HepG2 (cell line): ENCODE results near the gene PRKACB. TPM values are rescaled to one million over a fixed set of nuclear protein-coding genes. Genes with fewer than 3 reads are reported as not detected.
A peak's percentile ranks its signal among the peaks of the same experiment; 100 is the strongest.

Experiments used
- AGO2 ChIP-seq: fragments of 200-400 bp; formaldehyde crosslinking; optimal IDR thresholded peaks from 2 replicates; pipeline ENCODE3; 2017; ENCODE audit warnings: mild to moderate bottlenecking, low read depth, low read length, moderate library complexity
- ARID4A ChIP-seq: sonication (generic); formaldehyde crosslinking; IDR thresholded peaks from 2 replicates; pipeline ENCODE4 v1.5.0; 2020; ENCODE audit warnings: mild to moderate bottlenecking, missing genetic modification reagents, borderline replicate concordance
- ATF4 ChIP-seq, 2 experiments: fragments of 450-650 bp in 1 of 2; sonication (generic) in 1 of 2; formaldehyde crosslinking; IDR thresholded peaks; 2 replicates each; pipeline versions ENCODE4 v1.5.0 to v1.8.0; 2020 to 2022; ENCODE audit warnings: mild to moderate bottlenecking in 1 of 2, missing genetic modification reagents in 1 of 2
- E2F2 ChIP-seq: sonication (generic); formaldehyde crosslinking; IDR thresholded peaks from 2 replicates; pipeline ENCODE4 v1.4.0; 2020; ENCODE audit warnings: missing genetic modification reagents, borderline replicate concordance
- ELF4 ChIP-seq: sonication (generic); formaldehyde crosslinking; IDR thresholded peaks from 2 replicates; pipeline ENCODE4 v1.5.0; 2020; ENCODE audit warnings: missing genetic modification reagents, mild to moderate bottlenecking, moderate library complexity, borderline replicate concordance
- ETV5 ChIP-seq: IDR thresholded peaks from 2 replicates; pipeline ENCODE4 v1.6.1; 2018; ENCODE audit warnings: missing biosample characterization, missing genetic modification reagents, inconsistent platforms, borderline replicate concordance
- HDAC1 ChIP-seq: sonication (generic); formaldehyde crosslinking; IDR thresholded peaks from 2 replicates; pipeline ENCODE4 v1.5.1; 2020; ENCODE audit warnings: mild to moderate bottlenecking, missing genetic modification reagents
- MLLT10 ChIP-seq: sonication (generic); formaldehyde crosslinking; IDR thresholded peaks from 2 replicates; pipeline ENCODE4 v1.4.0; 2020; ENCODE audit warnings: missing genetic modification reagents
- MTERF4 ChIP-seq: sonication (generic); formaldehyde crosslinking; IDR thresholded peaks from 2 replicates; pipeline ENCODE4 v1.8.0; 2023; ENCODE audit warnings: mild to moderate bottlenecking, missing genetic modification reagents
- NAIF1 ChIP-seq: sonication (generic); formaldehyde crosslinking; IDR thresholded peaks from 2 replicates; pipeline ENCODE4 v1.5.0; 2020; ENCODE audit warnings: mild to moderate bottlenecking, missing genetic modification reagents, borderline replicate concordance
- NFIC ChIP-seq: IDR thresholded peaks from 2 replicates; pipeline ENCODE4 v1.6.1; 2012; ENCODE audit warnings: mild to moderate bottlenecking, low read length, inconsistent platforms
- PRPF4 ChIP-seq: fragments of 200-400 bp; formaldehyde crosslinking; IDR thresholded peaks from 2 replicates; pipeline ENCODE4 v1.6.1; 2016; ENCODE audit warnings: low read length, low read depth; ENCODE audit not compliant: poor library complexity, severe bottlenecking
- RAD51 ChIP-seq: fragments of 450-650 bp; IDR thresholded peaks from 2 replicates; pipeline ENCODE4 v1.6.1; 2016; ENCODE audit warnings: borderline replicate concordance
- RARA ChIP-seq: IDR thresholded peaks from 2 replicates; pipeline ENCODE4 v1.6.1; 2016; ENCODE audit warnings: missing genetic modification reagents, missing compliant biosample characterization
- RFX5 ChIP-seq: IDR thresholded peaks from 2 replicates; pipeline ENCODE4 v1.6.1; 2011; ENCODE audit warnings: low read depth, low read length, improper control_type of control experiment
- SALL1 ChIP-seq: sonication (generic); formaldehyde crosslinking; IDR thresholded peaks from 2 replicates; pipeline ENCODE4 v1.8.0; 2022; ENCODE audit warnings: mild to moderate bottlenecking, missing genetic modification reagents
- SMAD3 ChIP-seq: sonication (generic); formaldehyde crosslinking; IDR thresholded peaks from 2 replicates; pipeline ENCODE4 v1.4.0; 2020; ENCODE audit warnings: missing genetic modification reagents
- SUZ12 ChIP-seq: fragments of 150-350 bp; IDR thresholded peaks from 2 replicates; pipeline ENCODE4 v1.6.1; 2014; ENCODE audit warnings: low read depth, low read length
- YY1 ChIP-seq: IDR thresholded peaks from 2 replicates; pipeline ENCODE4 v1.6.1; 2011; ENCODE audit warnings: low read length, low read depth, moderate library complexity, mild to moderate bottlenecking; ENCODE audit not compliant: insufficient read depth, insufficient replicate concordance
- ZEB1 ChIP-seq: IDR thresholded peaks from 2 replicates; pipeline ENCODE4 v1.6.1; 2012; ENCODE audit warnings: mild to moderate bottlenecking, low read depth, inconsistent platforms; ENCODE audit not compliant: insufficient replicate concordance
- ZNF275 ChIP-seq: sonication (generic); formaldehyde crosslinking; IDR thresholded peaks from 2 replicates; pipeline ENCODE4 v1.8.0; 2022; ENCODE audit warnings: missing genetic modification reagents, mild to moderate bottlenecking, inconsistent platforms, borderline replicate concordance
- ZNF484 ChIP-seq: sonication (generic); formaldehyde crosslinking; IDR thresholded peaks from 2 replicates; pipeline ENCODE4 v1.5.1; 2020; ENCODE audit warnings: mild to moderate bottlenecking, low read depth, missing genetic modification reagents, borderline replicate concordance
- ZNF644 ChIP-seq: IDR thresholded peaks from 2 replicates; pipeline ENCODE4 v1.6.1; 2016; ENCODE audit warnings: low read depth
- polyA plus RNA-seq, 8 experiments: library from polyadenylated mRNA; depleted of rRNA in 3 of 8; stranded (reverse) in 7 of 8; unstranded in 1 of 8; fragments of >200 nt; fragmentation: Illumina TruSeq in 4 of 8; extraction: Trizol in 4 of 8; gene quantifications; 2 replicates each; pipeline versions ENCODE4 v1.2.1 to v1.2.3, GENCODE V29; 2011 to 2016; ENCODE audit warnings: low read depth in 4 of 8, missing spikeins in 1 of 8, mixed read lengths in 1 of 8; ENCODE audit not compliant: insufficient read depth in 1 of 8
- total RNA-seq, 5 experiments: library from RNA; depleted of rRNA; stranded (reverse); fragments of >200 nt; fragmentation: Illumina TruSeq; extraction: Trizol; gene quantifications; 2 replicates each; pipeline ENCODE4 v1.2.3, GENCODE V29; 2016; ENCODE audit warnings: low read depth in 1 of 5

PRKACB gene
- total and polyA plus RNA-seq, 2 of the 13 experiments (the other 11 are each of a cell fraction or from before 2014, with no cell fraction given) = 3.5 to 5.8 TPM

- TF ChIP-seq ATF4 (CRISPR knock-in tag; IDR thresholded peaks at IDR 0.05) = no peak
- TF ChIP-seq E2F2 = no peak
- TF ChIP-seq NFIC = no peak
- no peak for TF ChIP-seq HDAC1 (CRISPR knock-in tag)
- no peak for TF ChIP-seq ZNF644 (CRISPR knock-in tag)
- no peak for TF ChIP-seq NAIF1 (CRISPR knock-in tag)
- TF ChIP-seq ZNF275 = no peak
- 0 out of 2 replicates have a peak, but pooled peaks have one; percentile 14 for TF ChIP-seq SALL1 (CRISPR knock-in tag)
- TF ChIP-seq ELF4 (CRISPR knock-in tag) = no peak
- TF ChIP-seq PRPF4 = no peak
- TF ChIP-seq ETV5 (CRISPR knock-in tag) = peak; percentile 60; the same call in 1 of the 2 replicates
- no peak for TF ChIP-seq MLLT10
- no peak for TF ChIP-seq RAD51
- TF ChIP-seq SUZ12 = no peak
- no peak for TF ChIP-seq SMAD3 (CRISPR knock-in tag)
- TF ChIP-seq MTERF4 (CRISPR knock-in tag) = no peak
- TF ChIP-seq RFX5 = no peak
- no peak for TF ChIP-seq AGO2
- no peak for TF ChIP-seq ARID4A (CRISPR knock-in tag)
- TF ChIP-seq RARA = 0 out of 2 replicates have a peak, but pooled peaks have one; percentile 15
- no peak for TF ChIP-seq ZEB1
- TF ChIP-seq ZNF484 (CRISPR knock-in tag) = no peak
- no peak for TF ChIP-seq YY1
These were observed 109.8 kb downstream of the PRKACB start (continued) for GRCh38 chr1:84253891-84254290.
